ENCODE measurements around the gene LDB3. TPM values are rescaled to one million over a fixed set of nuclear protein-coding genes. Genes with fewer than 3 reads are reported as not detected.

LDB3 gene
- polyA plus RNA-seq, 2 of the 4 experiments (the other 2 are of a cell fraction): 0.13 TPM

DNA sequence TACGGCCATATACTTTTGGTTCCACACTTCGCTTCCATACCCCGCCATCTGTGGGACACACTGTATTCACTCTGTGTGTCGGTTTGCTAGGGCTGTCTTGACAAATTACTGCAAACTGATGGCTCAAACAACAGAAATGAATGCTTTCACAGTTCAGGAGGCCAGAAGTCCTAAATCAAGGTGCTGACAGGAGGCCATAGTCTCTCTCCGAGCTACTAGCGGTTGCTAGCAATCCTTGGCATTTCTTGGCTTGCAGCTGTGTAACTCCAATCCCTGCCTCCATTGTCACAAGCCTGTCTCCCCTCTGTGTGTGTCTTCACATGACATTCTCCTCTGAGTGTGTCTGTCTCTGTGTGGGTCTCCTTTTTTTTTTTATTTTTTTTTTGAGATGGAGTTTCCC, 59.2 kb downstream of the LDB3 start:
- POLR2A ChIA-PET: no interaction called here
- Histone ChIP-seq H3K4me2 (no peak overlapping the region), H3K9me3 (no peaks in the 10 kb centered on the region), H3K4me1 (peaks cover 6% of the 10 kb centered on the region; the same call in 1 of the 3 replicates), H3K4me3 (no peak overlapping the region), H3K27ac (no peak overlapping the region)
- DNase-seq (ENCODE audit: low read depth in 1 of 2, low spot score in 1 of 2) (no peak), FAIRE-seq (no peak), ATAC-seq (no peak)
- 88% methylated on average over 6 of the region's 6 CpGs for WGBS (ENCODE audit: missing lambda C conversion rate)
- CTCF ChIA-PET: interaction anchor here (0.7 to 1.1 kb wide), 4 partner anchors 10 to 43 kb away, joined by 3 to 4 read pairs (median 3); no protein-coding TSS in a partner anchor
- TF ChIP-seq, protein P1, sequence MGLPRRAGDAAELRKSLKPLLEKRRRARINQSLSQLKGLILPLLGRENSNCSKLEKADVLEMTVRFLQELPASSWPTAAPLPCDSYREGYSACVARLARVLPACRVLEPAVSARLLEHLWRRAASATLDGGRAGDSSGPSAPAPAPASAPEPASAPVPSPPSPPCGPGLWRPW (IDR thresholded peaks at IDR 0.05): no peak
- TF ChIP-seq HOXB13 (CRISPR knock-in tag; IDR thresholded peaks at IDR 0.05; ENCODE audit: low read depth) (no peak), CHD4 (IDR thresholded peaks at IDR 0.05; ENCODE audit: borderline replicate concordance) (no peak), RNF2 (IDR thresholded peaks at IDR 0.05; ENCODE audit: borderline replicate concordance, low read depth) (no peak), TP53 (CRISPR knock-in tag; IDR thresholded peaks at IDR 0.05) (no peak), BHLHE40 (IDR thresholded peaks at IDR 0.05; ENCODE audit: low read depth, low read length) (no peak)

DNA sequence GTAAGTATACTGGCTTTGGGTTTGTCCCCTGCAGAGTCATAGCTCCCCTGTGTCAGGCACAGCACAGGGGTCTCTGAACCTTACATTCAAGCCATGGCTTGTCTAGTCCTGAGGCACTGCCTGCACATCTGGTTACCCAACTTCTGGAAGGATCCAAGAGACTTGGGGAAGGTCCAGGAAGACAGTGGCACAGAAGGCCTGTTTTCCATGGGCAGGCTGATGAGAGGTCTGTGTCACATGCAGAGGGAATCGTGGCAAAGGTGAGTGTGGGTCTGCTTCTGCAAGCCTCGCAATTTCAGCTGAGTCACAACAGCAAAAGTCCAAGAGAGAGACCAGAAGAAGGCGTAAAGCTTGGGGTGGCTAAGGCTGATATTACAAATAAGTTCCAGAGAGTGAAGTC, 59.7 kb downstream of the LDB3 start:
- no peak for TF ChIP-seq CBX2 (IDR thresholded peaks at IDR 0.05; ENCODE audit: borderline replicate concordance, low read depth)
- no peak for TF ChIP-seq FOSL2 (IDR thresholded peaks at IDR 0.05)
- no peak for TF ChIP-seq FOSL2 (CRISPR knock-in tag; IDR thresholded peaks at IDR 0.05)
- TF ChIP-seq EHMT2 (IDR thresholded peaks at IDR 0.05; ENCODE audit: low read depth): no peak
- TF ChIP-seq CHD4 (IDR thresholded peaks at IDR 0.05; ENCODE audit: borderline replicate concordance): no peak
- no peak for TF ChIP-seq NR3C1 (IDR thresholded peaks at IDR 0.05)
- no peak for TF ChIP-seq TP53 (CRISPR knock-in tag; IDR thresholded peaks at IDR 0.05)
- TF ChIP-seq RFX5 (IDR thresholded peaks at IDR 0.05): no peak
- TF ChIP-seq, protein P2, sequence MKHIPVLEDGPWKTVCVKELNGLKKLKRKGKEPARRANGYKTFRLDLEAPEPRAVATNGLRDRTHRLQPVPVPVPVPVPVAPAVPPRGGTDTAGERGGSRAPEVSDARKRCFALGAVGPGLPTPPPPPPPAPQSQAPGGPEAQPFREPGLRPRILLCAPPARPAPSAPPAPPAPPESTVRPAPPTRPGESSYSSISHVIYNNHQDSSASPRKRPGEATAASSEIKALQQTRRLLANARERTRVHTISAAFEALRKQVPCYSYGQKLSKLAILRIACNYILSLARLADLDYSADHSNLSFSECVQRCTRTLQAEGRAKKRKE (CRISPR knock-in tag; IDR thresholded peaks at IDR 0.05; ENCODE audit: low read depth): no peak
- no peak for TF ChIP-seq ZC3H11A (IDR thresholded peaks at IDR 0.05)
- TF ChIP-seq, protein P3, sequence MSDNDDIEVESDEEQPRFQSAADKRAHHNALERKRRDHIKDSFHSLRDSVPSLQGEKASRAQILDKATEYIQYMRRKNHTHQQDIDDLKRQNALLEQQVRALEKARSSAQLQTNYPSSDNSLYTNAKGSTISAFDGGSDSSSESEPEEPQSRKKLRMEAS (IDR thresholded peaks at IDR 0.05): no peak
- TF ChIP-seq ZFP36 (IDR thresholded peaks at IDR 0.05; ENCODE audit: borderline replicate concordance, partially characterized antibody): no peak
- no peak for TF ChIP-seq EP300 (IDR thresholded peaks at IDR 0.05)
- no peak for TF ChIP-seq FOSB (CRISPR knock-in tag; IDR thresholded peaks at IDR 0.05)
- TF ChIP-seq HOXA7 (CRISPR knock-in tag; IDR thresholded peaks at IDR 0.05): no peak
- no peak for TF ChIP-seq MAZ (IDR thresholded peaks at IDR 0.05; ENCODE audit: borderline replicate concordance, low read depth, low read length)
- TF ChIP-seq MAFK (IDR thresholded peaks at IDR 0.05; ENCODE audit: partially characterized antibody): no peak
- TF ChIP-seq MYC (IDR thresholded peaks at IDR 0.05; ENCODE audit: borderline replicate concordance, low read length): no peak
- no peak for TF ChIP-seq NFE2L2 (conservative IDR thresholded peaks at IDR 0.05; ENCODE audit: low read length)
- TF ChIP-seq CBX8 (IDR thresholded peaks at IDR 0.05): no peak
- TF ChIP-seq RAD21 (conservative IDR thresholded peaks at IDR 0.05 in 1 of 2, IDR thresholded peaks at IDR 0.05 in 1 of 2): no peak
- Histone ChIP-seq H3K4me2 (no peak overlapping the region), H3K9me3 (no peaks in the 10 kb centered on the region), H3K27ac (no peak overlapping the region), H3K4me1 (peaks cover 6% of the 10 kb centered on the region; the same call in 1 of the 3 replicates), H3K4me3 (no peak overlapping the region)
- ATAC-seq (no peak; a peak in 1 of 6 replicates), DNase-seq (ENCODE audit: low read depth in 1 of 2, low spot score in 1 of 2) (no peak), FAIRE-seq (no peak)
- CTCF ChIA-PET: interaction anchor here (0.5 to 1.1 kb wide), 4 partner anchors 10 to 185 kb away, joined by 3 to 4 read pairs (median 3); no protein-coding TSS in a partner anchor
- WGBS (ENCODE audit: missing lambda C conversion rate): 68% methylated on average over 3 of the region's 3 CpGs
- POLR2A ChIA-PET: no interaction called here

DNA sequence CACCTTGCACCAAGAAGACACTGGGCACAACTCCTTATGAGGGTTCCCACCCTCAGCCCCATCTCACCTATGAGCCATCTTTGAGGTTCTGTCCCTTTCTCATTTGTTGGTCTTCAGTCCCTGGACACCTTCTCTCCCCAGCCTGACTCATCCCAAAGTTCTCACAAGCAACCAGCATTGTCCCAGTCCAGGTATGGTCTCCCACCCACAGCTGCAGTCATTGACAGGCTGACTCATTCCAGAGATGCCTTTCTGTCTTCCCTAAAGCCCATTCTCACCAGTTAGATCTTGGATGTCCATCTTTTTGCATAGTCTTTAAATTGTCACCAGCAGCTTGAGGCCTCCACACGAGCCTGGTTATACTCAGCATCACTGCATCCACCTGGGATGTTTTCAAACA, 61.4 kb downstream of the LDB3 start:
- Histone ChIP-seq H3K9me3 (no peaks in the 10 kb centered on the region), H3K4me2 (no peak overlapping the region), H3K4me3 (no peak overlapping the region), H3K27ac (no peak overlapping the region), H3K4me1 (peaks cover 6% of the 10 kb centered on the region; the same call in 1 of the 3 replicates)
- POLR2A ChIA-PET: no interaction called here
- CTCF ChIA-PET: no interaction called here
- FAIRE-seq (no peak), DNase-seq (ENCODE audit: low read depth in 1 of 2, low spot score in 1 of 2) (no peak), ATAC-seq (no peak; a peak in 1 of 6 replicates)
- 40% methylated on average over 1 of the region's 1 CpG for WGBS (ENCODE audit: missing lambda C conversion rate)
- TF ChIP-seq POLR2A (IDR thresholded peaks at IDR 0.05; ENCODE audit: low read length) (no peak), ZFP36 (IDR thresholded peaks at IDR 0.05; ENCODE audit: borderline replicate concordance, partially characterized antibody) (no peak), RAD21 (conservative IDR thresholded peaks at IDR 0.05 in 1 of 2, IDR thresholded peaks at IDR 0.05 in 1 of 2) (no peak), POLR2AphosphoS2 (conservative IDR thresholded peaks at IDR 0.05; ENCODE audit: low read length) (no peak), NR3C1 (IDR thresholded peaks at IDR 0.05) (no peak), CBX2 (IDR thresholded peaks at IDR 0.05; ENCODE audit: borderline replicate concordance, low read depth) (no peak), GATA3 (IDR thresholded peaks at IDR 0.05; ENCODE audit: borderline replicate concordance) (no peak), SREBF2 (IDR thresholded peaks at IDR 0.05) (no peak), RCOR1 (IDR thresholded peaks at IDR 0.05; ENCODE audit: low read depth, low read length) (no peak)
- TF ChIP-seq, protein P4, sequence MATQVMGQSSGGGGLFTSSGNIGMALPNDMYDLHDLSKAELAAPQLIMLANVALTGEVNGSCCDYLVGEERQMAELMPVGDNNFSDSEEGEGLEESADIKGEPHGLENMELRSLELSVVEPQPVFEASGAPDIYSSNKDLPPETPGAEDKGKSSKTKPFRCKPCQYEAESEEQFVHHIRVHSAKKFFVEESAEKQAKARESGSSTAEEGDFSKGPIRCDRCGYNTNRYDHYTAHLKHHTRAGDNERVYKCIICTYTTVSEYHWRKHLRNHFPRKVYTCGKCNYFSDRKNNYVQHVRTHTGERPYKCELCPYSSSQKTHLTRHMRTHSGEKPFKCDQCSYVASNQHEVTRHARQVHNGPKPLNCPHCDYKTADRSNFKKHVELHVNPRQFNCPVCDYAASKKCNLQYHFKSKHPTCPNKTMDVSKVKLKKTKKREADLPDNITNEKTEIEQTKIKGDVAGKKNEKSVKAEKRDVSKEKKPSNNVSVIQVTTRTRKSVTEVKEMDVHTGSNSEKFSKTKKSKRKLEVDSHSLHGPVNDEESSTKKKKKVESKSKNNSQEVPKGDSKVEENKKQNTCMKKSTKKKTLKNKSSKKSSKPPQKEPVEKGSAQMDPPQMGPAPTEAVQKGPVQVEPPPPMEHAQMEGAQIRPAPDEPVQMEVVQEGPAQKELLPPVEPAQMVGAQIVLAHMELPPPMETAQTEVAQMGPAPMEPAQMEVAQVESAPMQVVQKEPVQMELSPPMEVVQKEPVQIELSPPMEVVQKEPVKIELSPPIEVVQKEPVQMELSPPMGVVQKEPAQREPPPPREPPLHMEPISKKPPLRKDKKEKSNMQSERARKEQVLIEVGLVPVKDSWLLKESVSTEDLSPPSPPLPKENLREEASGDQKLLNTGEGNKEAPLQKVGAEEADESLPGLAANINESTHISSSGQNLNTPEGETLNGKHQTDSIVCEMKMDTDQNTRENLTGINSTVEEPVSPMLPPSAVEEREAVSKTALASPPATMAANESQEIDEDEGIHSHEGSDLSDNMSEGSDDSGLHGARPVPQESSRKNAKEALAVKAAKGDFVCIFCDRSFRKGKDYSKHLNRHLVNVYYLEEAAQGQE (IDR thresholded peaks at IDR 0.05): no peak

Data from A549 (cell line).